Activated naive CD4-positive, alpha-beta T cell treated with anti-CD3 and anti-CD28 coated beads, Interleukin-2, amount 10 ng/mL, durations not matched to agents 7 days and 5 days (primary cell): ENCODE results near the gene ETV2.

Experiments used
- CTCF ChIA-PET: fragments of 350-600 bp; sonication (Branson Sonifier 250); formaldehyde crosslinking; loops from one replicate; lab custom pipeline; 2021; ENCODE audit warnings: antibody characterized with exemption; lab: Charles Lee
- DNase-seq: peaks from one replicate; pipeline ENCODE4 v3.0.0-alpha.2; 2020
- H3K27ac Mint-ChIP-seq: one replicate; pipeline ENCODE4 v1.8.0; 2021; ENCODE audit warnings: mild to moderate bottlenecking, moderate library complexity, mixed read lengths
- H3K27me3 Mint-ChIP-seq: one replicate; pipeline ENCODE4 v1.8.0; 2021; ENCODE audit warnings: mild to moderate bottlenecking, mixed read lengths
- H3K36me3 Mint-ChIP-seq: one replicate; pipeline ENCODE4 v1.8.0; 2021; ENCODE audit warnings: mixed read lengths
- H3K4me1 Mint-ChIP-seq: one replicate; pipeline ENCODE4 v1.8.0; 2021; ENCODE audit warnings: mixed read lengths
- H3K4me3 Mint-ChIP-seq: one replicate; pipeline ENCODE4 v1.8.0; 2021; ENCODE audit warnings: mild to moderate bottlenecking, moderate library complexity, mixed read lengths
- H3K9me3 Mint-ChIP-seq: one replicate; pipeline ENCODE4 v1.8.0; 2021; ENCODE audit warnings: mixed read lengths

The ETV2 gene

GRCh38 chr19:35692010-35692409 is 50.5 kb downstream of the ETV2 start:
- CTCF ChIA-PET = interaction anchor here (0.8 to 12.6 kb wide), 10 partner anchors 19 to 234 kb away, joined by 3 to 236 read pairs (median 4); no protein-coding TSS in a partner anchor
- no peak for DNase-seq
- Mint-ChIP-seq H3K4me1 (peaks cover 14% of the 10 kb centered on the region), H3K27ac (no peak overlapping the region), H3K27me3 (peaks cover 11% of the 10 kb centered on the region), H3K36me3 (no peaks in the 10 kb centered on the region), H3K9me3 (no peaks in the 10 kb centered on the region), H3K4me3 (no peak overlapping the region)

- H3K27ac Mint-ChIP-seq = no peak overlapping the region
- no peak for DNase-seq
- peaks cover 20% of the 10 kb centered on the region for H3K4me1 Mint-ChIP-seq
- no peak overlapping the region for H3K4me3 Mint-ChIP-seq
- no peaks in the 10 kb centered on the region for H3K9me3 Mint-ChIP-seq
- peaks cover 9% of the 10 kb centered on the region for H3K27me3 Mint-ChIP-seq
- H3K36me3 Mint-ChIP-seq = no peaks in the 10 kb centered on the region
- CTCF ChIA-PET = interaction anchor here (0.6 to 12.6 kb wide), 9 partner anchors 20 to 233 kb away, joined by 3 to 236 read pairs (median 4); no protein-coding TSS in a partner anchor
Measured at GRCh38 chr19:35693422-35693821, 51.9 kb downstream of the ETV2 start.

- Mint-ChIP-seq H3K27me3 (peaks cover 9% of the 10 kb centered on the region), H3K9me3 (no peaks in the 10 kb centered on the region), H3K4me3 (no peak overlapping the region), H3K27ac (no peak overlapping the region), H3K4me1 (peaks cover 20% of the 10 kb centered on the region), H3K36me3 (no peaks in the 10 kb centered on the region)
- CTCF ChIA-PET = interaction anchor here (0.6 to 12.6 kb wide), 17 partner anchors 8 to 703 kb away, joined by 3 to 236 read pairs (median 5); partner anchors contain the start of genes LIN37 and PSENEN
- DNase-seq = peak; percentile 94
Measured at GRCh38 chr19:35693835-35694599, 52.5 kb downstream of the ETV2 start.
